ENCODE data around the gene FXYD6. TPM values are rescaled to one million over a fixed set of nuclear protein-coding genes. Genes with fewer than 3 reads are reported as not detected.

Gene FXYD6
- total and polyA plus RNA-seq, 2 of the 8 experiments (the other 6 are each of a cell fraction or from before 2014, with no cell fraction given): 44.6 to 117 TPM

DNA sequence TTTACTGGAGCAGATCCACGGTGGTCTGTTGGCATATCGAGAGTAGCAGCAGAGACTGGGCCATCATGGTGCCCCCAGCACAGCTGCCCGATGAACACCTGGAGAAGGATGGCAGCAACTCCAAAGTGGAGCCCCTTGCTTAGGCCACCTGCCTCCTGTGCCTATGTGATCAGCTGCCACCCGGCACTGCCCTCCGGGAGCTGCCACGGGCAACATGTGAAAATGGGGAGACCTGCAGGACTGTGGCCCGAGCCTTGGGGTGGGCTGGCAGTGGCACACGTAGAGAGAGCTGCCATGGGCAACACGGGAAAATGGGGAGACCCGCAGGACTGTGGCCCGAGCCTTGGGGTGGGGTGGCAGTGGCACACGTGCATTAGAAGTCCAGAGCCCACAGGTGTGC, 55.0 kb downstream of the FXYD6 start:
- Histone ChIP-seq H2AFZ (ENCODE audit: low read length) (no peak overlapping the region), H3K23me2 (ENCODE audit: low read depth, low read length) (no peaks in the 10 kb centered on the region; the same call in 1 of the 2 replicates), H3K4me2 (ENCODE audit: insufficient read depth in 1 of 2, low read depth in 2 of 2, low read length in 2 of 2) (no peak overlapping the region), H2BK5ac (ENCODE audit: low read depth, low read length) (peak overlapping the region; percentile 21; the same call in 1 of the 2 replicates), H4K91ac (replicated peaks; ENCODE audit: insufficient read length, low read length) (peak overlapping the region; percentile 23), H2AK5ac (ENCODE audit: low read depth, low read length) (no peak overlapping the region), H3K14ac (ENCODE audit: insufficient read length) (no peak overlapping the region), H4K20me1 (replicated peaks in 1 of 2; ENCODE audit: control insufficient read depth in 1 of 2, insufficient read depth in 2 of 2, low read length in 2 of 2) (no peaks in the 10 kb centered on the region), H3K27ac (ENCODE audit: low read depth, low read length) (no peak overlapping the region), H3K36me3 (ENCODE audit: control insufficient read depth in 2 of 4, insufficient read depth in 4 of 4, low read length in 3 of 4) (no peaks in the 10 kb centered on the region), H3K4me1 (replicated peaks in 1 of 4; ENCODE audit: control insufficient read depth in 3 of 4, insufficient read depth in 4 of 4, low read length in 3 of 4) (peaks cover 0 to 39% (median 24%) of the 10 kb centered on the region in 4 experiments; a peak in 6 of 7 replicates), H3K9ac (replicated peaks in 1 of 4; ENCODE audit: extremely low read depth in 1 of 4, low read depth in 3 of 4, low read length in 3 of 4) (no peak overlapping the region), H3K27me3 (replicated peaks in 1 of 4; ENCODE audit: control insufficient read depth in 3 of 4, extremely low read depth in 1 of 4, insufficient read depth in 3 of 4, low read length in 3 of 4) (no peaks in the 10 kb centered on the region; a peak in 1 of 7 replicates), H3K9me3 (ENCODE audit: insufficient read depth in 2 of 2, low read depth in 1 of 2, low read length in 1 of 2) (no peaks in the 10 kb centered on the region), H3K4me3 (ENCODE audit: extremely low read depth in 1 of 4, insufficient read depth in 2 of 4, low read depth in 3 of 4, low read length in 4 of 4) (no peak overlapping the region), H3K23ac (ENCODE audit: insufficient read length) (no peak overlapping the region), H3K18ac (ENCODE audit: extremely low read depth, low read length) (no peak overlapping the region), H2BK12ac (ENCODE audit: low read depth, low read length) (peak overlapping the region; percentile 50; the same call in 1 of the 2 replicates), H2BK20ac (ENCODE audit: low read length) (no peak overlapping the region), H3K79me1 (ENCODE audit: low read depth, low read length) (no peaks in the 10 kb centered on the region), H4K8ac (ENCODE audit: extremely low read depth, insufficient read depth, low read length) (no peak overlapping the region), H3K79me2 (ENCODE audit: control insufficient read depth in 1 of 2, insufficient read depth in 2 of 2, low read length in 2 of 2) (no peaks in the 10 kb centered on the region), H2BK15ac (ENCODE audit: low read length) (peak overlapping the region; percentile 72; the same call in 1 of the 2 replicates), H3K4ac (replicated peaks; ENCODE audit: insufficient read length, low read depth, low read length) (no peak overlapping the region), H4K5ac (ENCODE audit: insufficient read length, low read depth, low read length) (no peak overlapping the region), H2BK120ac (replicated peaks; ENCODE audit: low read depth, low read length) (no peak overlapping the region), H3K56ac (replicated peaks; ENCODE audit: insufficient read length, low read depth, low read length) (no peak overlapping the region)
- no peak for DNase-seq (ENCODE audit: low read depth in 1 of 2, low spot score in 2 of 2)
- TF ChIP-seq BRCA1 (IDR thresholded peaks at IDR 0.05; ENCODE audit: low read depth, low read length) (no peak), SAP30 (IDR thresholded peaks at IDR 0.05; ENCODE audit: insufficient read depth, insufficient replicate concordance, low read length) (no peak), CHD2 (IDR thresholded peaks at IDR 0.05; ENCODE audit: low read length) (no peak), KDM4A (IDR thresholded peaks at IDR 0.05; ENCODE audit: low read depth, low read length, severe bottlenecking) (no peak), ASH2L (IDR thresholded peaks at IDR 0.05; ENCODE audit: low read length) (no peak), SIRT6 (IDR thresholded peaks at IDR 0.05; ENCODE audit: low read length) (no peak), TBP (IDR thresholded peaks at IDR 0.05; ENCODE audit: low read depth, low read length) (no peak), TCF12 (IDR thresholded peaks at IDR 0.05; ENCODE audit: low read depth, low read length) (no peak), SP2 (IDR thresholded peaks at IDR 0.05; ENCODE audit: low read length) (no peak), POU5F1 (IDR thresholded peaks at IDR 0.05; ENCODE audit: low read depth, low read length) (no peak), KDM1A (IDR thresholded peaks at IDR 0.05; ENCODE audit: borderline replicate concordance, low read length) (no peak)
- no peak for FAIRE-seq
- ChIA-PET POLR2A (ENCODE audit: partially characterized antibody) (no interaction called here), CTCF (ENCODE audit: partially characterized antibody) (interaction anchor here (0.7 to 9.7 kb wide), 24 partner anchors 10 to 518 kb away, joined by 3 to 163 read pairs (median 5); no protein-coding TSS in a partner anchor)
- 92% methylated on average over 12 of the region's 12 CpGs; no CpG with 5 or more reads in 1 of the 2 experiments for WGBS, 2 experiments (ENCODE audit: extremely low coverage in 1 of 2, insufficient coverage in 1 of 2, insufficient read length in 1 of 2, insufficient replicate concordance in 2 of 2, low coverage in 1 of 2, low lambda C conversion rate in 2 of 2, missing lambda C conversion rate in 1 of 2)
